Embryonic facial prominence (tissue), 1 donor: ENCODE measurements around the gene SMARCA4.
"Not testable (repeated sequence)": the region's sequence is repeated elsewhere in the genome, so short reads cannot be mapped to it uniquely, and the experiment has no call there.

Experiments used
- DNase-seq: peaks from one replicate; pipeline ENCODE4 v3.0.0-alpha.2; 2016; ENCODE audit errors: extremely low spot score

SMARCA4 gene

GRCh38 chr19:11066326-11066725 is 105.5 kb downstream of the SMARCA4 start:
- no peak for DNase-seq

- no peak for DNase-seq
Measured at GRCh38 chr19:11067356-11068113, 106.7 kb downstream of the SMARCA4 start.

DNA sequence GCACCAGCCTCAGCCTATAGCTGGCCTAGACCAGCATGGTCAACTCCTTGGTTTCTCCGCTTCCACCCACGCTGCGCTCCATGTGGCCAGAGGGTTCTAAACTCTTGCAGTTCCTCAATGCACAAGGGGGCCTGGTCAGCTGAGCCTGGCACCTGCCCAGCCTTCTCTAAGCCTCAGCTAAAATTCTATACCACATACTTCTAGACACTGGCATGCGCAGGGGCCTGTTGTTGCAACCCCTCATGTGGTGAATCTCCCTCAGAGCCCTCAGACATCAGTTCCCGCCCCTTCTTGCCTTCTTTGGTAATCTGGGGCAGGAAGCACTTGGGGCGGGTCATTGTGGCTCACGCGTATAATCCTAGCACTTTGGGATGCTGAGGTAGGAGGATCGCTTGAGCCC is 108.7 kb downstream of the SMARCA4 start:
- no peak for DNase-seq

GRCh38 chr19:11070123-11070522 is 109.3 kb downstream of the SMARCA4 start:
- no peak for DNase-seq

- DNase-seq: no peak
Measured at GRCh38 chr19:11073568-11073967, 112.7 kb downstream of the SMARCA4 start.

DNA sequence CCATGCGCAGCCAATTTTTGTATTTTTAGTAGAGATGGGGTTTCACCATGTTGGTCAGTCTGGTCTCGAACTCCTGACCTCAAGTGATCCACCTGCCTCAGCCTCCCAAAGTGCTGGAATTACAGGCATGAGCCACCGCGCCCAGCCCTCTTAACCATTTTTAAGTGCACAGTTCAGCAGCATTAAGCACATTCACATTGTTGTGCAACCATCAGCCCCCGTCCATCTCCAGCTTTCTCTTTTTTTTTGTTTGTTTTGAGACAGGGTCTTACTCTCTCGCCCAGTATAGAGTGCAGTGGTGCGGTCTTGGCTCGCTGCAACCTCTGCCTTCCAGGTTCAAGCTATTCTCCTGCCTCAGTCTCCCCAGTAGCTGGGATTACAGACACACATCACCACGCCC is 116.0 kb downstream of the SMARCA4 start:
- DNase-seq: not testable (repeated sequence)

DNA sequence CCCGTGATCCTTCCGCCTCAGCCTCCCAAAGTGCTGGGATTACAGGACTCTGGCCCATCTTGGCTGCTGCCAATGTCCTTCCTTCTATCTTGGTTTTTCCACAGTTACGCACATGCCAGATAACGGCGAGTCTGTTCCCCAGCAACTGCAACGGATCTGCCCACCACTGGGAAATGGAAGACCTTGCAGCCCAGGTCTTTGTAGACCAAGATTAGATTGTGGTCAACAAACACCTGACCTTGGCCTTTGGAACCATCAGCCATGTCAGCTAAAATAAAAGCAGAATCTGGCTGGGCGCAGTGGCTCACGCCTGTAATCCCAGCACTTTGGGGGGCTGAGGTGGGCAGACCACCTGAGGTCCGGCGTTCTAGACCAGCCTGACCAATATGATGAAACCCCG is 118.1 kb downstream of the SMARCA4 start:
- no peak for DNase-seq

- DNase-seq: no peak
Measured at GRCh38 chr19:11079999-11080398, 119.2 kb downstream of the SMARCA4 start.

- DNase-seq: no peak
Measured at GRCh38 chr19:11087870-11088505, 127.2 kb downstream of the SMARCA4 start.

DNA sequence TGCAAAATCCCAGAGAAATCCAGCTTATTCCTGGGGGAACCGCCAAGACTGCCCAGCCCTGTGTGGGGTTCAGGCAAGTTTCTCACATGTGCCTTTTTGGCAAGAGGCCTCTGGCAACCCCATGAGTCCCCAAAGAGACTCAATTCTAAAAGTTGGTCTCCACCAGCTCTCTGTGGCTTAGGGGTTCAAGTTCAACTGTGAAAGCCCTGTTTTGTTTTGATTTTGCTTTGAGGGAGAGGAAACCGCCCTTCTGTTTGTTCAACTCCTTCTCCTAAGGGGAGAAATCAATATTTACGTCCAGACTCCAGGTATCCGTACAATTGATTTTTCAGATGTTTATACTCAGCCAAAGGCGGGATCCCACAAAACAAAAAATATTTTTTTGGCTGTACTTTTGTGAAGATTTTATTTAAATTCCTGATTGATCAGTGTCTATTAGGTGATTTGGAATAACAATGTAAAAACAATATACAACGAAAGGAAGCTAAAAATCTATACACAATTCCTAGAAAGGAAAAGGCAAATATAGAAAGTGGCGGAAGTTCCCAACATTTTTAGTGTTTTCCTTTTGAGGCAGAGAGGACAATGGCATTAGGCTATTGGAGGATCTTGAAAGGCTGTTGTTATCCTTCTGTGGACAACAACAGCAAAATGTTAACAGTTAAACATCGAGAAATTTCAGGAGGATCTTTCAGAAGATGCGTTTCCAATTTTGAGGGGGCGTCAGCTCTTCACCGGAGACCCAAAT is 127.8 kb downstream of the SMARCA4 start:
- DNase-seq: no peak

DNA sequence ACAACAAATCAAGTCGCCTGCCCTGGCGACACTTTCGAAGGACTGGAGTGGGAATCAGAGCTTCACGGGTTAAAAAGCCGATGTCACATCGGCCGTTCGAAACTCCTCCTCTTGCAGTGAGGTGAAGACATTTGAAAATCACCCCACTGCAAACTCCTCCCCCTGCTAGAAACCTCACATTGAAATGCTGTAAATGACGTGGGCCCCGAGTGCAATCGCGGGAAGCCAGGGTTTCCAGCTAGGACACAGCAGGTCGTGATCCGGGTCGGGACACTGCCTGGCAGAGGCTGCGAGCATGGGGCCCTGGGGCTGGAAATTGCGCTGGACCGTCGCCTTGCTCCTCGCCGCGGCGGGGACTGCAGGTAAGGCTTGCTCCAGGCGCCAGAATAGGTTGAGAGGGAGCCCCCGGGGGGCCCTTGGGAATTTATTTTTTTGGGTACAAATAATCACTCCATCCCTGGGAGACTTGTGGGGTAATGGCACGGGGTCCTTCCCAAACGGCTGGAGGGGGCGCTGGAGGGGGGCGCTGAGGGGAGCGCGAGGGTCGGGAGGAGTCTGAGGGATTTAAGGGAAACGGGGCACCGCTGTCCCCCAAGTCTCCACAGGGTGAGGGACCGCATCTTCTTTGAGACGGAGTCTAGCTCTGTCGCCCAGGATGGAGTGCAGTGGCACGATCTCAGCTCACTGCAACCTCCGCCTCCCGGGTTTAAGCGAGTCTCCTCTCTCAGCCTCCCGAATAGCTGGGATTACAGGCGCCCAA is 128.6 kb downstream of the SMARCA4 start, which contains the start of gene LDLR:
Gene LDLR (plus strand): TSS at position 210 of the 760 bp plus-strand sequence. CDS start 86 bp downstream, at position 296.
- peak; percentile 89 for DNase-seq

DNA sequence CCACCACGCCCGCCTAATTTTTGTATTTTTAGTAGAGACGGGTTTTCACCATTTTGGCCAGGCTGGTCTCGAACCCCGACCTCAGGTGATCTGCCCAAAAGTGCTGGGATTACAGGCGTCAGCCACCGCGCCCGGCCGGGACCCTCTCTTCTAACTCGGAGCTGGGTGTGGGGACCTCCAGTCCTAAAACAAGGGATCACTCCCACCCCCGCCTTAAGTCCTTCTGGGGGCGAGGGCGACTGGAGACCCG is 129.1 kb downstream of the SMARCA4 start:
- DNase-seq: not testable (repeated sequence)

GRCh38 chr19:11090264-11090996 is 129.6 kb downstream of the SMARCA4 start:
- DNase-seq: peak; percentile 93

DNA sequence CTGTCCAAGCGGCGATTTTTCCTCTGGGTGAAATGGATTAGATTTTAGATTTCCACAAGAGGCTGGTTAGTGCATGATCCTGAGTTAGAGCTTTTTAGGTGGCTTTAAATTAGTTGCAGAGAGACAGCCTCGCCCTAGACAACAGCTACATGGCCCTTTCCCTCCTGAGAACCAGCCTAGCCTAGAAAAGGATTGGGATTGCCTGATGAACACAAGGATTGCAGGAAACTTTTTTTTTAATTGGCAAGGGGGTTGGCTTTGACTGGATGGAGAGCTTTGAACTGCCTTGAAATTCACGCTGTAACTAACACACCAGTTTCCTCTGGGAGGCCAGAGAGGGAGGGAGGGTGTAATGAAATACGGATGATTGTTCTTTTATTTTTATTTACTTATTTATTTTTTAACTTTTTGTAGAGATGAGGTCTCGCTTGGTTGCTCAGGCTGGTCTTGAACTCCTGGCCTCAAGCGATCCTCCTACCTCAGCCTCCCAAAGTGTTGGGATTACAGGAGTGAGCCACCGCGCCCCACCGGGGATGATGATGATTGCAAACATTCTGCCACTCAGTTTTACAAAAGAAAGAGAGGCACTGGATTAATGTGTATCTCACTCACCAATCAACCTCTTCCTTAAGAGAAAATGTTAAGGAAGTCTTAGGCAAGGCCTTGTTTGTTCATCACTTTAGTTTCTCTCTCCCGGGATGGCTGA is 130.3 kb downstream of the SMARCA4 start:
- DNase-seq: no peak

- peak; percentile 46 for DNase-seq
Measured at GRCh38 chr19:11091703-11092153, 130.9 kb downstream of the SMARCA4 start.

DNA sequence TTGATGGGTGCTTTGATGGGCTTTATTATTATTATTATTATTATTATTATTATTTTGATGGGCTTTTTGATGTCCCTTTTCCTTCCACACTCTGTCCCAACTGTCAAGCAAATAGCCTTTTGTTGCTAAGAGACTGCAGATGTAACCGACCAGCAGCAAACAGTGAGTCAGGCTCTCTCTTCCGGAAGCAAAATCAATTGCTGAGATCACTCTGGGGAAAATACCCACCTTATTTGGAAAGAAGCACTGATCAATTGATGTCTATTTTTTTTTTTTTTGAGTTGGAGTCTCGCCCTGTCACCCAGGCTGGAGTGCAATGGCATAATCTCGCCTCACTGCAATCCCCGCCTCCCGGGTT is 131.3 kb downstream of the SMARCA4 start:
- DNase-seq: peak; percentile 11

DNA sequence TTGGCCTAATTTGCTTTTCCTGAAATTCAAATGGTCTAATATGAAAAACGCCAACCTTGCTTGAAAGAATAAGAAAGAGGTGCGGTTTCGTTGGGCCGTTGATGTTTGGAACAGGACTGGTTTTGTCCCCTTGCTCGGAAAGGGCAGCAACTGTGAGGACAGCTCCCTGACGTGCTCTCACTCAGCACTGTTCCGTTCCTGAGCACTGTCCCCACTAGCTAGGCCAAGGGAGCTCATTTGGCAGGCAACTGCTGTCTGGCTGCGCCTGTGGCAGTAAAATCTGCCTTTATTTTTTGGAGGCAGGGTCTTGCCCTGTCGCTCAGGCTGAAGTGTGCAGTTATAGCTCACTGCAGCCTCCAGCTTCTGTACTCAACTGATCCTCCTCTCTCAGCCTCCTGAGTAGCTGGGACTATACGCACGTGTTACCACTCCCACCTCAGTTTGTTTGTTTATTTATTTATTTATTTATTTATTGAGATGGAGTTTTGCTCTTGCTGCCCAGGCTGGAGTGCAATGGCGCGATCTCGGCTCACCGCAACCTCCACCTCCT is 132.9 kb downstream of the SMARCA4 start:
- DNase-seq: no peak

DNA sequence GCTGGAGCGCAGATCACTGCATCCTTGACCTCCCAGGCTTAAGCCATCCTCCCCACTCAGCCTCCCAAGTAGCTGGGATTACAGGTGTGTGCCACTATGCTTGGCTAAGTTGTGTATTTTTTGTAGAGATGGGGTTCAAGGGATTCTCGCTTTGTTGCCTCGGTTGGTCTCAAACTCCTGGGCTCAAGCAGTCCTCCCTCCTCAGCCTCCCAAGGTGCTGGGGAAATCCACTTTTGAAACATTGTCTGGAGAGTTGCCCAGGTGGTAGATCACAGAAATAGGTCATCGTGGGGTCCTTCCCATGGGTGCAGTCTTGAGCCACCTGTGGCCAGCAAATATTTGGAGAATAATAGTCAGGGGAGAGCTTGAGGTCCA is 133.7 kb downstream of the SMARCA4 start:
- DNase-seq: no peak

DNA sequence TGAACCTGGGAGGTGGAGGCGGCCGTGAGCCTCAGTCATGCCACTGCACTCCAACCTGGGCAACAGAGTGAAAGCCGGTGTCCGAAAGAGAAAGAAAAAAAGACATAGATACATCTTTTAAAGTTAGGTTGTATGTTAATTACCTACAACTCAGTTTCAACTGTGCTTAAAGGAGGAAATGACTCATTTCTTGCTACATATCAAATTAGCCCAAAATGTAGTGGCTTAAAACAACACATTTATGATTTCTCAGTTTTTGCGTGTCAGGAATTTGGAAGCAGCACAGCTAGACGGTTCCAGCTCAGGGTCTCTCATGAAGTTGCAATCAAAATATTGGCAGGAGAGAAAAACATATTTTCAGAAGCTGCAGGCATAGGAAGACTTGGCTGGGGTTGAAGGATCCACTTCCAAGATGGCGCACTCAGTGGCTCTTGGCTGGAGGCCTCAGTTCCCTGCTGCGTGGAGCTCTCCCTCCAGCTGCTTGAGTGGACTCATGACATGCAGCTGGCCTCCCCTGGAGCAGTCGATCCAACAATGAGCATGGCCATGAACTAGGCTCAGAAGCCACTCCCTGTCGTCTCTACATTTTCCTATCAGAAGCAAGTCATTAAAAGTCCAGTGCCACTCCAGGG is 135.5 kb downstream of the SMARCA4 start:
- no peak for DNase-seq

DNA sequence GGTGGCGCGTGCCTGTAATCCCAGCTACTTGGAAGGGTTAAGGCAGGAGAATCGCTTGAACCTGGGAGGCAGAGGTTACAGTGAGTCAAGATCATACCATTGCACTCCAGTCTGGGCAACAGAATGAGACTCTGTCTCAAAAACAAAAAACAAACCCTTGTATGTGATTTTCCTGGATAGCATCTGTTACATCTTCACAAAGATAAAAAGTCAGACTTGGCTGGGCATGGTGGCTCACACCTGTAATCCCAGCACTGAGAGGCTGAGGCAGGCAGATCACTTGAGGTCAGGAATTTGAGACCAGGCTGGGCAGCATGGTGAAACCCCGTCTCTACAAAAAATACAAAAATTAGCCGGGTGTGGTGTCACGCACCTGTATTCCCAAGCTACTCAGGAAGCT is 136.5 kb downstream of the SMARCA4 start:
- not testable (repeated sequence) for DNase-seq
